SK-N-SH (cell line): ENCODE data around the gene EEF1A2. TPM values are rescaled to one million over a fixed set of nuclear protein-coding genes. Genes with fewer than 3 reads are reported as not detected.

Experiments
- CTCF ChIA-PET: fragments of 300-600, 350-600 bp; formaldehyde crosslinking; extraction: SDS; loops from one replicate; lab custom pipeline; 2021; lab: Yijun Ruan, JAX
- POLR2A ChIA-PET: fragments of 350-600 bp; sonication (Branson Sonifier 250); formaldehyde crosslinking; extraction: SDS; loops from one replicate; lab custom pipeline; 2020; ENCODE audit warnings: antibody characterized with exemption, inconsistent platforms; lab: Yijun Ruan, JAX
- DNase-seq: peaks from one replicate; pipeline ENCODE4 v3.0.0; 2012
- H2AFZ ChIP-seq: fragments of 200-600 bp; sonication (generic); 2 replicates; pipeline ENCODE4 v1.8.1; 2016; ENCODE audit warnings: antibody characterized with exemption, mild to moderate bottlenecking, low read depth
- H3F3A ChIP-seq: fragments of 200-600 bp; sonication (generic); replicated peaks from 2 replicates; pipeline ENCODE3; 2016; ENCODE audit warnings: antibody characterized with exemption, mild to moderate bottlenecking; ENCODE audit not compliant: insufficient read depth
- H3K27ac ChIP-seq, 2 experiments: fragments of 200-500 bp in 1 of 2; fragments of 200-600 bp in 1 of 2; sonication (Bioruptor generic) in 1 of 2; sonication (generic), shearing (Covaris generic) in 1 of 2; 2 replicates each; pipeline versions ENCODE4 v1.5.1 to v1.6.1; 2014 to 2016; ENCODE audit warnings: low read depth in 2 of 2, inconsistent platforms in 1 of 2, low read length in 1 of 2, mild to moderate bottlenecking in 1 of 2, mixed read lengths in 1 of 2
- H3K27me3 ChIP-seq: fragments of 200-600 bp; sonication (generic), shearing (Covaris generic); 2 replicates; pipeline ENCODE4 v1.6.1; 2016; ENCODE audit warnings: mixed run types; ENCODE audit not compliant: insufficient read depth
- H3K36me3 ChIP-seq, 2 experiments: fragments of 200-500 bp in 1 of 2; fragments of 200-600 bp in 1 of 2; sonication (Bioruptor generic) in 1 of 2; sonication (generic) in 1 of 2; replicated peaks in 1 of 2; 2 replicates each; pipeline versions ENCODE3 to v1.5.1; 2014 to 2016; ENCODE audit warnings: low read length in 1 of 2, mild to moderate bottlenecking in 1 of 2; ENCODE audit not compliant: insufficient read depth in 2 of 2, control insufficient read depth in 1 of 2
- H3K4me1 ChIP-seq, 2 experiments: fragments of 200-500 bp in 1 of 2; fragments of 200-600 bp in 1 of 2; sonication (Bioruptor generic) in 1 of 2; sonication (generic), shearing (Covaris generic) in 1 of 2; 2 replicates each; pipeline versions ENCODE4 v1.5.1 to v1.6.1; 2014 to 2016; ENCODE audit warnings: low read depth in 1 of 2, low read length in 1 of 2, mixed run types in 1 of 2; ENCODE audit not compliant: insufficient read depth in 2 of 2, control insufficient read depth in 1 of 2
- H3K4me2 ChIP-seq: fragments of 200-600 bp; sonication (generic), shearing (Covaris generic); 2 replicates; pipeline ENCODE4 v1.6.1; 2017; ENCODE audit warnings: mixed run types
- H3K4me3 ChIP-seq, 2 experiments: fragments of 200-500 bp in 1 of 2; fragments of 200-600 bp in 1 of 2; sonication (Bioruptor generic) in 1 of 2; sonication (generic), shearing (Covaris generic) in 1 of 2; 2 replicates each; pipeline versions ENCODE4 v1.5.1 to v1.8.1; 2014 to 2016; ENCODE audit warnings: low read depth in 2 of 2, inconsistent platforms in 1 of 2, low read length in 1 of 2, mild to moderate bottlenecking in 1 of 2, mixed read lengths in 1 of 2, moderate library complexity in 1 of 2
- H3K79me2 ChIP-seq: fragments of 200-600 bp; sonication (generic); 2 replicates; pipeline ENCODE4 v1.8.1; 2017; ENCODE audit warnings: mild to moderate bottlenecking; ENCODE audit not compliant: insufficient read depth
- H3K9ac ChIP-seq: fragments of 200-600 bp; sonication (generic); 2 replicates; pipeline ENCODE4 v1.6.1; 2017; ENCODE audit warnings: mixed run types
- H3K9me2 ChIP-seq: fragments of 200-600 bp; sonication (generic); 2 replicates; pipeline ENCODE4 v1.6.1; 2017; ENCODE audit warnings: mixed run types
- H3K9me3 ChIP-seq: fragments of 200-600 bp; sonication (generic); 2 replicates; pipeline ENCODE4 v1.6.1; 2017; ENCODE audit warnings: mixed run types, mild to moderate bottlenecking, moderate library complexity
- H4K20me1 ChIP-seq: fragments of 200-600 bp; sonication (generic); 2 replicates; pipeline ENCODE4 v1.6.1; 2017; ENCODE audit warnings: mild to moderate bottlenecking, mixed run types; ENCODE audit not compliant: insufficient read depth
- FOSL2 ChIP-seq: IDR thresholded peaks from 2 replicates; pipeline ENCODE4 v1.4.0; 2012; ENCODE audit warnings: low read depth, mild to moderate bottlenecking, moderate library complexity, borderline replicate concordance
- FOXM1 ChIP-seq: IDR thresholded peaks from 2 replicates; pipeline ENCODE4 v1.4.0; 2012; ENCODE audit warnings: low read depth, mild to moderate bottlenecking
- GATA2 ChIP-seq: sonication (generic); formaldehyde crosslinking; IDR thresholded peaks from 2 replicates; pipeline ENCODE4 v1.5.0; 2020; ENCODE audit warnings: mild to moderate bottlenecking, missing genetic modification reagents
- MEF2A ChIP-seq: IDR thresholded peaks from 2 replicates; pipeline ENCODE4 v1.4.0; 2012; ENCODE audit warnings: low read depth, borderline replicate concordance
- NFIC ChIP-seq: IDR thresholded peaks from 2 replicates; pipeline ENCODE4 v1.4.0; 2012; ENCODE audit warnings: borderline replicate concordance
- NRF1 ChIP-seq: IDR thresholded peaks from 2 replicates; pipeline ENCODE4 v1.6.1; 2012; ENCODE audit warnings: low read depth, mild to moderate bottlenecking, low read length
- POLR2AphosphoS5 ChIP-seq: IDR thresholded peaks from 2 replicates; pipeline ENCODE4 v1.6.1; 2012; ENCODE audit warnings: low read depth, low read length
- SIN3A ChIP-seq: IDR thresholded peaks from 2 replicates; pipeline ENCODE4 v1.6.1; 2012; ENCODE audit warnings: low read depth, mild to moderate bottlenecking, low read length, moderate library complexity, borderline replicate concordance
- TAF1 ChIP-seq: IDR thresholded peaks from 2 replicates; pipeline ENCODE4 v1.6.1; 2012; ENCODE audit warnings: low read depth, mild to moderate bottlenecking, low read length, moderate library complexity, borderline replicate concordance
- TCF12 ChIP-seq: IDR thresholded peaks from 2 replicates; pipeline ENCODE4 v1.4.0; 2012
- YY1 ChIP-seq: IDR thresholded peaks from 2 replicates; pipeline ENCODE4 v1.4.0; 2012; ENCODE audit warnings: low read depth, mild to moderate bottlenecking
- WGBS: methylation state at CpG from one replicate; pipeline ENCODE4 v1.1.6; 2017; ENCODE audit warnings: low lambda C conversion rate; 5-methylcytosine and 5-hydroxymethylcytosine counted together
- polyA plus RNA-seq, 3 experiments: library from polyadenylated mRNA; depleted of rRNA; stranded (reverse); fragments of >200 nt; gene quantifications; 2 replicates each; pipeline ENCODE4 v1.2.3, GENCODE V29; 2012
- TF ChIP-seq, protein P1 (sequence below): fragments of 150-350 bp; IDR thresholded peaks from 2 replicates; pipeline ENCODE4 v1.6.1; 2017; ENCODE audit warnings: antibody characterized with exemption, low read length, low read depth, borderline replicate concordance
- TF ChIP-seq, protein P2 (sequence below): IDR thresholded peaks from 2 replicates; pipeline ENCODE4; 2012
- TF ChIP-seq, protein P3 (sequence below): fragments of 150-350 bp; IDR thresholded peaks from 2 replicates; pipeline ENCODE4 v1.6.1; 2016; ENCODE audit warnings: mild to moderate bottlenecking, low read depth, low read length

EEF1A2 gene
- polyA plus RNA-seq, 1 of the 3 experiments (the other 2 are of a cell fraction), result 16.5 TPM

DNA sequence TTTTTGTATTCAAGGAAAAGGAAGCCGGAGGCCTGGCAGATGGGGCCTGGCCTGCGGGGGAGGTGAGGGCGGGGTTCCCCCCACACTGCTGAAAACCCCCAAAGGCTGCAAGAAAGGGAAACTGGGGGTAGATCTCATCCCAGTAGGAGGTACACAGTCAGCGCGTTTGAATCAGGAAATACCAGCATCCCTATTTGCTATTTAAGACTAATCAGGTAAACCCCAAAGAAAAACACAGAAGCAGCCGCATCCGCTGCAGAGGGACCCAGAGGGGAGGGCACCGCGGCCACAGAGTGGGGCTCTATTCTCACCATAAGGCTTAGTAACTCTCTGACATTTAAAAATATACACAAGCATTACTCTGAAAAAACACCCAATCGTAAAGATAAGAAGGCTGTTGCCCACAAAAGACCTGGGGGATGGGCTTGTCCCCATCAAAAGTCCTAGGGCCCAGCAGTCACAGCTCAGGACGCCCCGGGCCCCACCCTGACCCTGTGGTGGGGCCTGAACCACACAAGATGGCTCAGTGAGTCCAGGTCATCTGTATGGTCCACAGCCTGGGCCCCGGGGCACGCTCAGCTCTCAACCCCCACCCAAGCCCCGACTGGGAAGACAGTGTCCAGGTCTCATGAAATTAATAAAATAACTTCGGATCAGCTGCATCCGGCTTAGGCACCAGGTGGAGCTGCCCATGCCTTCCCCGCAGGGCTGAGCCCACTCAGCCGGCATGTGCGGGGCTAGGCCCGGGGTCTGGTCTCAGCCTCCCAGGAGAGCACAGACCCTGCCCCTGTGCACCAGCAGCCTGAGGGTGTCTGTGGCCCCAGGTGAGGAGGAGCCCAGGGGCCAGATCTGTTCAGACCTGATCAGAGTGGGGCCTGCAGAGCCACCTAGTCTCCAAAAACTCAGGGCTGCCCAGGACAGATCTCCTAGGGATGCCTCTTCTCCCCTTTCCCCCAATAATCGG lies 57.5 kb downstream of the EEF1A2 start:
- Histone ChIP-seq H3K4me1 (peaks cover 0 to 25% of the 10 kb centered on the region in 2 experiments; a peak in 1 of 4 replicates), H3K79me2 (no peaks in the 10 kb centered on the region), H3K27me3 (no peaks in the 10 kb centered on the region), H3K27ac (peak overlapping the region in 1 of 2 experiments; percentile 62; a peak in 1 of 4 replicates), H4K20me1 (no peaks in the 10 kb centered on the region), H3K9me3 (no peaks in the 10 kb centered on the region), H3K36me3 (no peaks in the 10 kb centered on the region), H3K9me2 (no peaks in the 10 kb centered on the region), H3K4me3 (no peak overlapping the region), H2AFZ (no peak overlapping the region), H3K4me2 (no peak overlapping the region), H3F3A (no peaks in the 10 kb centered on the region), H3K9ac (no peak overlapping the region)
- TF ChIP-seq TAF1 (no peak), GATA2 (CRISPR knock-in tag) (no peak), SIN3A (no peak)
- DNase-seq, result no peak
- CTCF ChIA-PET, result interaction anchor here (0.6 to 3.2 kb wide), 18 partner anchors 8 to 218 kb away, joined by 3 to 32 read pairs (median 5); partner anchors contain the start of genes KCNQ2 and PTK6
- POLR2A ChIA-PET, result no interaction called here
- WGBS, result 76% methylated on average over 12 of the region's 22 CpGs

DNA sequence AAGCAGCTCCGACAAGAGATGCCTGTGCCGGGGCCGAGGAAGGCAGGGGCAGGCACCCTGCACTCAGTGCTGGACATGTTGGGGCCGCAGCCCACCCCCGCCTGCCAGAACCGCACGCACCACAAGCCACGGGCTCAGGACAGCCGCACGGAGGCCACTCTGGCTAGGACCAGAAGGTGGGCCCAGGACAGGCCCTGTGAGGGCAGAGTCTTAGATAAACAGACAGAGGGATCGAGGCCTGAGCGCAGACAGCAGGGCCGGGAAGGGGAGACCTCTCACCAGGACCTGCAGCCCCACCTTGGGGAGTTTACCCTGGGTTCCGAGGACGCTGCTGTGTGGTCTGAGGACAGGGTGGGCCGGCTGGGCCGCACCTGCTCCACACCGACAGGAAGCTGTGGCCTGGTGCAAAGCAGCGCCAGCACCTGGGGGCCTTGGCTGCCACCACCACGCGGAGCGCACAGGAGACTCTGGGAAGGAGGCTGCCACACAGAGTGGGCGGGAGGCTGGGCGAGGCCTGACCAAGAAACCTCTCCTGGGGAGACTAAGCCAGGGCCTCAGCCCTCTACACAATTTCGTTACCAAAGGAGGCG lies 58.4 kb downstream of the EEF1A2 start:
- no peak for TF ChIP-seq SIN3A
- no peak for TF ChIP-seq POLR2AphosphoS5
- no peak for TF ChIP-seq GATA2 (CRISPR knock-in tag)
- TF ChIP-seq, protein P1, sequence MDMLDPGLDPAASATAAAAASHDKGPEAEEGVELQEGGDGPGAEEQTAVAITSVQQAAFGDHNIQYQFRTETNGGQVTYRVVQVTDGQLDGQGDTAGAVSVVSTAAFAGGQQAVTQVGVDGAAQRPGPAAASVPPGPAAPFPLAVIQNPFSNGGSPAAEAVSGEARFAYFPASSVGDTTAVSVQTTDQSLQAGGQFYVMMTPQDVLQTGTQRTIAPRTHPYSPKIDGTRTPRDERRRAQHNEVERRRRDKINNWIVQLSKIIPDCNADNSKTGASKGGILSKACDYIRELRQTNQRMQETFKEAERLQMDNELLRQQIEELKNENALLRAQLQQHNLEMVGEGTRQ, result no peak
- no peak for TF ChIP-seq NFIC
- no peak for TF ChIP-seq FOXM1
- TF ChIP-seq, protein P2, sequence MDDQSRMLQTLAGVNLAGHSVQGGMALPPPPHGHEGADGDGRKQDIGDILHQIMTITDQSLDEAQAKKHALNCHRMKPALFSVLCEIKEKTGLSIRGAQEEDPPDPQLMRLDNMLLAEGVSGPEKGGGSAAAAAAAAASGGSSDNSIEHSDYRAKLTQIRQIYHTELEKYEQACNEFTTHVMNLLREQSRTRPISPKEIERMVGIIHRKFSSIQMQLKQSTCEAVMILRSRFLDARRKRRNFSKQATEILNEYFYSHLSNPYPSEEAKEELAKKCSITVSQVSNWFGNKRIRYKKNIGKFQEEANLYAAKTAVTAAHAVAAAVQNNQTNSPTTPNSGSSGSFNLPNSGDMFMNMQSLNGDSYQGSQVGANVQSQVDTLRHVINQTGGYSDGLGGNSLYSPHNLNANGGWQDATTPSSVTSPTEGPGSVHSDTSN, result no peak
- no peak for TF ChIP-seq NRF1
- no peak for TF ChIP-seq YY1
- no peak for TF ChIP-seq FOSL2
- TF ChIP-seq, protein P3, sequence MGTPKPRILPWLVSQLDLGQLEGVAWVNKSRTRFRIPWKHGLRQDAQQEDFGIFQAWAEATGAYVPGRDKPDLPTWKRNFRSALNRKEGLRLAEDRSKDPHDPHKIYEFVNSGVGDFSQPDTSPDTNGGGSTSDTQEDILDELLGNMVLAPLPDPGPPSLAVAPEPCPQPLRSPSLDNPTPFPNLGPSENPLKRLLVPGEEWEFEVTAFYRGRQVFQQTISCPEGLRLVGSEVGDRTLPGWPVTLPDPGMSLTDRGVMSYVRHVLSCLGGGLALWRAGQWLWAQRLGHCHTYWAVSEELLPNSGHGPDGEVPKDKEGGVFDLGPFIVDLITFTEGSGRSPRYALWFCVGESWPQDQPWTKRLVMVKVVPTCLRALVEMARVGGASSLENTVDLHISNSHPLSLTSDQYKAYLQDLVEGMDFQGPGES, result no peak
- no peak for TF ChIP-seq MEF2A
- no peak for TF ChIP-seq TCF12
- Histone ChIP-seq H3K27me3 (no peaks in the 10 kb centered on the region), H2AFZ (no peak overlapping the region), H3K9me2 (no peaks in the 10 kb centered on the region), H3K9me3 (no peaks in the 10 kb centered on the region), H3K4me3 (no peak overlapping the region), H3K9ac (no peak overlapping the region), H3K79me2 (no peaks in the 10 kb centered on the region), H3K4me2 (no peak overlapping the region), H3K36me3 (no peaks in the 10 kb centered on the region), H3F3A (no peaks in the 10 kb centered on the region), H3K27ac (no peak overlapping the region; a peak in 1 of 4 replicates), H4K20me1 (no peaks in the 10 kb centered on the region), H3K4me1 (peaks cover 0 to 22% of the 10 kb centered on the region in 2 experiments; a peak in 1 of 4 replicates)
- CTCF ChIA-PET, result interaction anchor here (1.7 to 3.2 kb wide), 4 partner anchors 31 to 56 kb away, joined by 7 to 32 read pairs (median 18); partner anchors contain the start of gene KCNQ2
- no peak for DNase-seq
- WGBS, result 84% methylated on average over 10 of the region's 26 CpGs
- POLR2A ChIA-PET, result no interaction called here
